Measurements from ENCODE around the gene HSD17B13. TPM values are rescaled to one million over a fixed set of nuclear protein-coding genes. Genes with fewer than 3 reads are reported as not detected.

HSD17B13 gene
- total RNA-seq, 1 experiment from 2014 or later = not detected

Other genes starting within 250 kb of the HSD17B13 start
- 4.5 and 10.7 TPM in 2 replicates for gene KLHL8, start 102.3 kb downstream of the HSD17B13 start, total RNA-seq (2014; rRNA removed; shearing (Covaris generic); ENCODE audit: low replicate concordance)
- gene HSD17B11, start 68.3 kb upstream of the HSD17B13 start, total RNA-seq (2014; rRNA removed; shearing (Covaris generic); ENCODE audit: low replicate concordance) = 6.6 and 15.5 TPM in 2 replicates
- 8.4 and 9.9 TPM in 2 replicates for gene NUDT9, start 99.7 kb upstream of the HSD17B13 start, total RNA-seq (2014; rRNA removed; shearing (Covaris generic); ENCODE audit: low replicate concordance)
- gene SPARCL1, start 206.5 kb upstream of the HSD17B13 start, total RNA-seq (2014; rRNA removed; shearing (Covaris generic); ENCODE audit: low replicate concordance) = not detected in 2 replicates

Data from MG63 (cell line).